HL-60 (cell line): ENCODE measurements around the gene DNASE1L1.

Experiments
- DNase-seq, 2 experiments: peaks; one replicate each; pipeline ENCODE4 v3.0.0-alpha.2; 2010 to 2020; ENCODE audit warnings: low read depth in 1 of 2, low spot score in 1 of 2
- H3K27ac ChIP-seq: fragments of 250-450 bp; sonication (Bioruptor Pico); replicated peaks from 2 replicates; pipeline ENCODE4 v1.5.1; 2020; ENCODE audit warnings: mild to moderate bottlenecking, moderate library complexity
- H3K27me3 ChIP-seq: fragments of 250-450 bp; sonication (Bioruptor Pico); 2 replicates; pipeline ENCODE4 v1.5.1; 2021; ENCODE audit warnings: mild to moderate bottlenecking, moderate library complexity; ENCODE audit not compliant: insufficient read depth, poor library complexity, severe bottlenecking
- H3K4me3 ChIP-seq: replicated peaks from 2 replicates; pipeline ENCODE4 v1.5.1; 2011; ENCODE audit warnings: mild to moderate bottlenecking, control low read depth, low read length; ENCODE audit not compliant: insufficient read depth
- GABPA ChIP-seq: IDR thresholded peaks from 2 replicates; pipeline ENCODE4 v1.6.1; 2012; ENCODE audit warnings: low read depth
- POLR2AphosphoS5 ChIP-seq: IDR thresholded peaks from 2 replicates; pipeline ENCODE4 v1.6.1; 2012; ENCODE audit warnings: low read depth
- SPI1 ChIP-seq: IDR thresholded peaks from 2 replicates; pipeline ENCODE4 v1.6.1; 2012; ENCODE audit warnings: low read depth, mild to moderate bottlenecking, borderline replicate concordance
- TF ChIP-seq, protein P1 (sequence below): IDR thresholded peaks from one replicate; pipeline ENCODE4 v1.5.1; 2011; ENCODE audit warnings: low read length, control low read depth, inconsistent platforms; ENCODE audit not compliant: insufficient read depth
- TF ChIP-seq, protein P2 (sequence below): IDR thresholded peaks from 2 replicates; pipeline ENCODE4 v1.6.1; 2012; ENCODE audit warnings: low read depth; ENCODE audit not compliant: insufficient replicate concordance

DNASE1L1 gene

DNA sequence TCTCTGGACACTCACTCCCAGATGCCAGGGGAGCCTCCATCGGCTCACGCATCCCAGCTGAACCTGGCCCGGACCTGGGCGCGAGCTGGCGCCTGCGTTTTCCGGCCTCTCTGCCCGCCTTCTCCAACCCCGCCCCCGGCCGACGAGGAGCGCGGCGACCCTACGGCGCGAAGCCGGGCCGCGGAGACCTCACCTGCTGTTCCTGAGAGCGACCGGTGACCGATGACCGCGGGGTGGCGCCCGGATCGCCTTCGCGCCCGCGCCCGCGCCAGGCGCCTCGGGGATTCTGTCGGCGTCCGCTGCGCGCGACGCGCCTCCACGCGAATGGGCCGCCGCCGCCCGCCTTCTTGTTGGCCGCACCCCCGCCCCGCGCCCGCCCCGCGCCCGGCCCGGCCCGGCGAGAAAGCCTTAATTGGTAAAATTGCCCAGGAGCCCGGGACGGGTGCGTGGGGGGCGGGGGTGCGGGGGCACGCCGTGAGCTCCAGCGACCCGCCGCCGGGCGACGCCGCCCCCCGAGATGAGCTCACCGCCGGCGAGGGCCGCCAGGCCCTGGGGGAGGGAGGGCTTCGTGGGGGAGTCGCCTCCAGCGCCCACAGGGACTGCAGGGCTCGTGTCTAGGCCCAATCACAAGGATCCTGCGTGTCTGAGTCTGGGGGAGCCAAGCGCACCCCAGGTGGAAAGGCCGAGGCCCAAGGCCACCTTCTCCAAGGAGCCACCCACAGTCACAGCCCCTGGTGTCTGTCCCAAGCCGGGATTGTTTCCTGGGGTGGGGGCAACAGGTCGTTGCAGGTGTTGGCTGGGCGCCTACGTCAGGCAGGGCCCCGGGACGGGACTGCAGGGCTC is 34.5 kb downstream of the DNASE1L1 start, which contains the start of gene FLNA:
Gene FLNA, minus strand, starts transcription at position 322 of the 843 bp plus-strand sequence. CDS start 3,389 bp downstream, outside the sequence.
- TF ChIP-seq, protein P1, sequence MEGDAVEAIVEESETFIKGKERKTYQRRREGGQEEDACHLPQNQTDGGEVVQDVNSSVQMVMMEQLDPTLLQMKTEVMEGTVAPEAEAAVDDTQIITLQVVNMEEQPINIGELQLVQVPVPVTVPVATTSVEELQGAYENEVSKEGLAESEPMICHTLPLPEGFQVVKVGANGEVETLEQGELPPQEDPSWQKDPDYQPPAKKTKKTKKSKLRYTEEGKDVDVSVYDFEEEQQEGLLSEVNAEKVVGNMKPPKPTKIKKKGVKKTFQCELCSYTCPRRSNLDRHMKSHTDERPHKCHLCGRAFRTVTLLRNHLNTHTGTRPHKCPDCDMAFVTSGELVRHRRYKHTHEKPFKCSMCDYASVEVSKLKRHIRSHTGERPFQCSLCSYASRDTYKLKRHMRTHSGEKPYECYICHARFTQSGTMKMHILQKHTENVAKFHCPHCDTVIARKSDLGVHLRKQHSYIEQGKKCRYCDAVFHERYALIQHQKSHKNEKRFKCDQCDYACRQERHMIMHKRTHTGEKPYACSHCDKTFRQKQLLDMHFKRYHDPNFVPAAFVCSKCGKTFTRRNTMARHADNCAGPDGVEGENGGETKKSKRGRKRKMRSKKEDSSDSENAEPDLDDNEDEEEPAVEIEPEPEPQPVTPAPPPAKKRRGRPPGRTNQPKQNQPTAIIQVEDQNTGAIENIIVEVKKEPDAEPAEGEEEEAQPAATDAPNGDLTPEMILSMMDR = no peak
- TF ChIP-seq POLR2AphosphoS5 (no peak), SPI1 (no peak), GABPA (no peak)
- TF ChIP-seq, protein P2, sequence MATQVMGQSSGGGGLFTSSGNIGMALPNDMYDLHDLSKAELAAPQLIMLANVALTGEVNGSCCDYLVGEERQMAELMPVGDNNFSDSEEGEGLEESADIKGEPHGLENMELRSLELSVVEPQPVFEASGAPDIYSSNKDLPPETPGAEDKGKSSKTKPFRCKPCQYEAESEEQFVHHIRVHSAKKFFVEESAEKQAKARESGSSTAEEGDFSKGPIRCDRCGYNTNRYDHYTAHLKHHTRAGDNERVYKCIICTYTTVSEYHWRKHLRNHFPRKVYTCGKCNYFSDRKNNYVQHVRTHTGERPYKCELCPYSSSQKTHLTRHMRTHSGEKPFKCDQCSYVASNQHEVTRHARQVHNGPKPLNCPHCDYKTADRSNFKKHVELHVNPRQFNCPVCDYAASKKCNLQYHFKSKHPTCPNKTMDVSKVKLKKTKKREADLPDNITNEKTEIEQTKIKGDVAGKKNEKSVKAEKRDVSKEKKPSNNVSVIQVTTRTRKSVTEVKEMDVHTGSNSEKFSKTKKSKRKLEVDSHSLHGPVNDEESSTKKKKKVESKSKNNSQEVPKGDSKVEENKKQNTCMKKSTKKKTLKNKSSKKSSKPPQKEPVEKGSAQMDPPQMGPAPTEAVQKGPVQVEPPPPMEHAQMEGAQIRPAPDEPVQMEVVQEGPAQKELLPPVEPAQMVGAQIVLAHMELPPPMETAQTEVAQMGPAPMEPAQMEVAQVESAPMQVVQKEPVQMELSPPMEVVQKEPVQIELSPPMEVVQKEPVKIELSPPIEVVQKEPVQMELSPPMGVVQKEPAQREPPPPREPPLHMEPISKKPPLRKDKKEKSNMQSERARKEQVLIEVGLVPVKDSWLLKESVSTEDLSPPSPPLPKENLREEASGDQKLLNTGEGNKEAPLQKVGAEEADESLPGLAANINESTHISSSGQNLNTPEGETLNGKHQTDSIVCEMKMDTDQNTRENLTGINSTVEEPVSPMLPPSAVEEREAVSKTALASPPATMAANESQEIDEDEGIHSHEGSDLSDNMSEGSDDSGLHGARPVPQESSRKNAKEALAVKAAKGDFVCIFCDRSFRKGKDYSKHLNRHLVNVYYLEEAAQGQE = no peak
- no peak for DNase-seq
- H3K27ac ChIP-seq = no peak within 1 kb of the TSS

DNA sequence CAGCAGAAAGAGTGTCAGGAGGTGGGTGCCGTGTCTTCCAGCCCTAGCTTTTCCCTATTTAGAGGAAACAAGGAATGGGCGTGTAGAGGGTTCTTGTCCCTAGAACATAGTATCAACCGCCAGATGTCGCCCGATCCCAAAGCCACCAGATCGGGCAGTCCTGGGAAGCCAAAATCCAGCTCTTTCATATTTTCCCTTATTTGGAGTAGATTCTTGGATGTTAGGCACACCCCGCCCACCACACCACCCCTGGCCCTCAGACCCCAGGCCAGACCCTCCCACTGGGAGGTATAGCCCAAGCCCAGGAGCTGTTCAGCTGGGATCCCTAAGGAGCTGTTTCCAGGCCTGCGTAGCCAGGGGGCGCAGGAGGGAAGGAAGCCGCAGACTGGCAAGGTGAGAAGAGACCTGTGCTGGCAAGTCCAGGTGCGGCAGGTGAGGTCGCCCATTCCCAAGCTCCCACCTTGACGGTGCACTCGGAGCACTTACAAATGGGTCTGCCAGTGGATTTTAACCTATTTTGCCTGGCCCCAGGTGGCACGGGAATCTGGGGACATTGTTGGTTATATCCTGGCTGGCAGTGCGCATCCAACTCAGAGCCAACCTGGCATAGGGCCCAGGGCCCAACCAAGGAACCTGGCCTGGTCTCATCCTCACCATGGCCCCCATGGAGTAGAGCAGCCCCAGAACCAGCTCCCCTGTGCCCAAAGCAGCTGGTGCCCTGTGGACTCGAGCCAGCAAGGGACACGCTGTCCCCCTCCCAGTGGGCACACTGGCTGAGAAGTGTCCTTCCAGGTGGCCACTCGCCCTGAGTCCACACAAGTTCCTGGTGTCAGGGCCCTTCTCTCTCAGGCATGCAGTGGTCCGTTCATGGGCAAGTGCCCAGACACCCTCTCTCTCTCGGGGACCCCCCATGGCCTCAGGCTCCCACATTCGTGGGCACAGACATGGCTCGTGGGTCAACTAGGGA is 35.4 kb downstream of the DNASE1L1 start:
- peak; percentile 29 to 36 for DNase-seq
- no peaks in the 10 kb centered on the region for H3K27me3 ChIP-seq
- no peak overlapping the region for H3K4me3 ChIP-seq
- H3K27ac ChIP-seq = no peak overlapping the region
- no peak for TF ChIP-seq SPI1
- TF ChIP-seq, protein P1 = peak; percentile 17
- no peak for TF ChIP-seq POLR2AphosphoS5
- TF ChIP-seq, protein P2 = no peak
- no peak for TF ChIP-seq GABPA

More for the DNA sequence above, 34.5 kb downstream of the DNASE1L1 start, which contains the start of gene FLNA:
- Histone ChIP-seq H3K27me3 (no peaks in the 10 kb centered on the region), H3K4me3 (no peak within 1 kb of the TSS)

DNA sequence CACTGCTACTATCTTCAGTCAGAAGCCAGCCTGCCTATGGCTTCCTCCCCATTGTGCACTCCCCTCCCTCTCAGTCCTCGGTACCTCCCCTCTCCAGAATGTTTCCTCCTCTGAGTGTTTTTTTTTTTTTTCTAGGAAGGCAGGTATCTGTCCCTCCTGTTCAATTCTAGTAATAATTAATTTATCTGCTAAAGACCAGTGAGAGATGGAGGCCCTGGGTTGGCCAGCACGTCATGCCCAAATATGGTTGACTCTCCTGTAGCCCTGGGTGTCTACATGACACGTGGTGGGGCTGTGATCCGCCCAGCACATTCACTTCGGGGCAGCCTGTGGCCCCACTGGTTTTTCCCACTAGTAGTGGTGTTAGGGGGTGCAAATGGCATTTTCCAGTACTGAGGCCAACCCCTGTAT is 36.4 kb downstream of the DNASE1L1 start:
- no peak for DNase-seq
- Histone ChIP-seq H3K27me3 (no peaks in the 10 kb centered on the region), H3K4me3 (no peak overlapping the region), H3K27ac (no peak overlapping the region)
- TF ChIP-seq POLR2AphosphoS5 (no peak), GABPA (no peak)

DNA sequence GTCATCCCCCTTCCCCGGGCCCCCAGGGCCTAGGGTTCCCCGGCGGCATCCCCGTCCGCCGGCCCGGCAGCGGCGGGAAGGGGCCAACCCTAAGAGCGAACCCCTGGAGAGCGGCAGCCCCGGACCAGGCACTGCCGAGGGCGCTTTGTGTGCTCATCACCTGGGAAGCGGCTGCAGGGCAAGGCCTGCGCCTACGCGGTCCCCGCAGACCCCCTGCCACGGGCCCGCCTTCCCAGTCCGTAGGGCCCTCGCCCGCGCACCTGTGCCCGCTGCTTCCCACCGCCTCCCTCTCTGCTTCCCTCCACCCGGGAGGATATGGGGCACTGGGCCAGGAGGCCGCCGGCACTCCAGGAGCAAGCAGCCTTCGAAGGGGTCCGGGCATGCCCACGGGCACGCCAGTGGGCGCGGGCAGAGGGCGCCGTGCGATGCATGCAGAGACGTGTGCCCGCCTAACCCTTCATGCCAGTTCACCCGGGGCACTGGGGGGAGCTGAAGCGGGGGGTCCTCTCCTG is 37.2 kb downstream of the DNASE1L1 start:
- DNase-seq = no peak
- Histone ChIP-seq H3K27me3 (no peaks in the 10 kb centered on the region), H3K4me3 (peak overlapping the region; percentile 52), H3K27ac (peak overlapping the region; percentile 73)
- no peak for TF ChIP-seq POLR2AphosphoS5
- no peak for TF ChIP-seq GABPA
- no peak for TF ChIP-seq SPI1
- TF ChIP-seq, protein P2 = no peak
- TF ChIP-seq, protein P1 = no peak
